Cardiac fibroblast (primary cell): Measurements from ENCODE around the gene ZXDC.
A peak's percentile ranks its signal among the peaks of the same experiment; 100 is the strongest.

Experiments
- DNase-seq, 2 donors: peaks; one replicate each; pipeline versions ENCODE4 v3.0.0 to v3.0.0-alpha.2; 2010; ENCODE audit warnings: low read depth in 2 of 2
- H3K4me3 ChIP-seq, 2 donors: replicated peaks in 1 of 2; 1 replicate in 1 of 2; 2 replicates in 1 of 2; pipeline ENCODE4 v1.5.1; 2011; ENCODE audit warnings: low read depth in 2 of 2, low read length in 2 of 2, mild to moderate bottlenecking in 2 of 2, moderate library complexity in 1 of 2
- TF ChIP-seq, protein P1 (sequence below): IDR thresholded peaks from one replicate; pipeline ENCODE4 v1.5.1; 2011; ENCODE audit warnings: low read depth, mild to moderate bottlenecking, low read length, inconsistent platforms

ZXDC gene

DNA sequence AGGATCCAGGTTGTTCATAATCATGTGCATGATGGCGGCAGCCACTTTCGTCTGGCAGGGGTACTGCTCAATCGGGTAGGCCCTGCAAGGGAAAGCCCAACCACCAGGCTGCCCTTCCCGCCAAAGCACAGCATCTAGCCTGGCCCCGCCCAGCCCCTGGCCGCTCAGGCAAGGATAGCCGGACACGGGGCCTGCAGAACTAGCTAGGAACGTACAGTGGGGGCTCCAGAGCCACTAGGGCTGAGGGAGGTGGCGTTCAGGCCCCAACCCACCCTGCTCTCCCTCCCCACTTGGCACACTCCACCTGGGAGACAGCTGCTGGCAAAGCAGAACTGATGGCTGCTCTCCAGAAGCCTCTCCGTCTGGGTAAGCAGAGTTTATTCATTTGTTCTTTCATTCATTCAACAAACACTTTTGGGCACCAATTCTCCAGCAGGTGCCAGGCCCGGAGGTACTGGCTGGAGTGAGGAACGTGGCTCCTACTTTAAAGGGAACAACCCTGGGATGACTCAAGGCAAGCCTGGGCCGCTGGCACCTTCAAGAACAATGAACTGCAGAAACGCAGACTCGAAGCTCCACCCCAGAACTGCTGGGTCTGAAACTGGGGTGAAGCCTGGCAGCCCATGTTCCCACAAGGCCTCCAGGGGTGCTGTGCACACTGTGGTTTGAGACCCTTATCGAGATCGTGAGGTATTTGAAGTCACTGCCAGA lies 34.1 kb upstream of the ZXDC start:
- TF ChIP-seq, protein P1, sequence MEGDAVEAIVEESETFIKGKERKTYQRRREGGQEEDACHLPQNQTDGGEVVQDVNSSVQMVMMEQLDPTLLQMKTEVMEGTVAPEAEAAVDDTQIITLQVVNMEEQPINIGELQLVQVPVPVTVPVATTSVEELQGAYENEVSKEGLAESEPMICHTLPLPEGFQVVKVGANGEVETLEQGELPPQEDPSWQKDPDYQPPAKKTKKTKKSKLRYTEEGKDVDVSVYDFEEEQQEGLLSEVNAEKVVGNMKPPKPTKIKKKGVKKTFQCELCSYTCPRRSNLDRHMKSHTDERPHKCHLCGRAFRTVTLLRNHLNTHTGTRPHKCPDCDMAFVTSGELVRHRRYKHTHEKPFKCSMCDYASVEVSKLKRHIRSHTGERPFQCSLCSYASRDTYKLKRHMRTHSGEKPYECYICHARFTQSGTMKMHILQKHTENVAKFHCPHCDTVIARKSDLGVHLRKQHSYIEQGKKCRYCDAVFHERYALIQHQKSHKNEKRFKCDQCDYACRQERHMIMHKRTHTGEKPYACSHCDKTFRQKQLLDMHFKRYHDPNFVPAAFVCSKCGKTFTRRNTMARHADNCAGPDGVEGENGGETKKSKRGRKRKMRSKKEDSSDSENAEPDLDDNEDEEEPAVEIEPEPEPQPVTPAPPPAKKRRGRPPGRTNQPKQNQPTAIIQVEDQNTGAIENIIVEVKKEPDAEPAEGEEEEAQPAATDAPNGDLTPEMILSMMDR: no peak
- H3K4me3 ChIP-seq: no peak overlapping the region
- no peak for DNase-seq

DNA sequence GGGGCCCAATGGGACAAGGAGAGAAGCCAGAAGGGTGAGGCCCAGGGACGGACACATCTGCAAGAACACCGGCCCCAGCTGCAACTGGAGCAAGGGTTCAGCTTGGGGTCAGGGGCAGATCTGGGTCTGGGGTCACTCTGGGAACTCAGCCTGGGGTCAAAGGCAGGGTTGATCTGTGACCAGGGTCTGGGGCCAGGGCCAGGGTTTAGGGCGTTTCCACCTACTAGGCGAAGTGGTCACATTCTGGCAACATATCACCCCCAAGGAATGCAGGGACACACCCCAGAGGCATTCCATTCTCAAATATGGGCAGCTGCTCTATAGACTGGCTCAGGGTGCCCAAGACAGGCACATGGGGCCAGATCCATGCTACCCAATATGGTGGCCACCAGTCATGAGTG lies 32.9 kb upstream of the ZXDC start:
- TF ChIP-seq, protein P1: no peak
- peak in 1 of 2 donors; percentile 33 for DNase-seq
- H3K4me3 ChIP-seq: no peak overlapping the region

DNA sequence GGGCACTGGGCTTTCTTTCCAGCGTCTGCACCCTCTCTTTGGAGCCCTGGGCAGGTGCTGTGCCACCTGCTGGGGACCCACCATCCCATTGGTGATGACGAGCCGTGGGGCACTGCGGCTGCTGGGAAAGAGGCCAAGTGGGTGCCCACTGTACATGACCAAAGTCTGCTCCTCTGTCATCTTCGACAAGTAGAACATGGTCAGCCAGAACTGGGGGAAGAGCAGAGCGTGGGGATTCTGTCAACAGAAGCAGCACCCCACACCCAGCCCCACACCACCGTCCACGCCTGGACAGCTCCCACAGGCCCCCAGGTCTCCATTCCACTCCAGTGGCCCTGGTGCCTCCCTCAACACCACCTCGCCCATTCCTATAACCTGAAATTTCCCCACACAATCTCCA lies 32.2 kb upstream of the ZXDC start:
- H3K4me3 ChIP-seq: no peak overlapping the region
- TF ChIP-seq, protein P1: no peak
- no peak for DNase-seq

DNA sequence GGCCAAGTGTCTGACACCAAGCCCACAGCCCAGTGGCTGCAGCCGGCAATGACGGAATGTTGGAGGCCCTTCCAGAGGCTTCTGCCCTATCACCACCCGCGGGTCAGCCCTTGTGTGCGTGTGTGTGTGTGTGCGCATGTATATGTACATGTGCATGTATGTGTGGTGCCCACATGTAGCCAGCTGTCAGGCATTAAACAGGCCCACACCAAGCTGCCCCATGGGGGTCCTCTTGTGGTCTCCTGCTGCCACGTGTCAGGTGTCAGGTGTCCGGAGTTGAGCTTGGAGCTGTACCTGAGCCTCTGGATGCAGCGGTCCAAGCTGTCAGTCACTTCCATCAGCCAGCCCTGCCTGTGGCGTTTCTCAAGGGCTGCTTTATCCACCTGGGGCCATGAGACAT lies 28.0 kb upstream of the ZXDC start:
- H3K4me3 ChIP-seq: no peak overlapping the region
- DNase-seq: no peak
- TF ChIP-seq, protein P1: no peak

DNA sequence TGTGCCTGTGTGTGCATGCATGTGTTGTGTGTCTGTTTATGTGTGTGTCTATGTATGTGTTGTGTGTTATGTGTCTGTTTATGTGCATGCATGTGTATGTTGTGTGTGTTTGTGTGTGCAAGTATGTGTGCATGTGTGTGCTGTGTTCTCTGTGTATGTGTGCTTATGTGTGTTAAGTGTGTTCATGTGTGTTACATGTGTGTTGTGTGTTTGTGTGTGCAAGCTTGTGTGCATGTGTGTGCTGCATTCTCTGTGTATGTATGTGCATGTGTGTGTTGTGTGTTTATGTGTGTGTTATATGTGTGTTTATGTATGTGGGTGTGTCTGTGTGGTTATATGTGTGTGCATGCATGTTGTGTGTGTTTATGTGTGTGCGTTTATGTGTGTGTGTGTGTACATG lies 27.0 kb upstream of the ZXDC start:
- TF ChIP-seq, protein P1: no peak
- DNase-seq: no peak
- no peak overlapping the region for H3K4me3 ChIP-seq

DNA sequence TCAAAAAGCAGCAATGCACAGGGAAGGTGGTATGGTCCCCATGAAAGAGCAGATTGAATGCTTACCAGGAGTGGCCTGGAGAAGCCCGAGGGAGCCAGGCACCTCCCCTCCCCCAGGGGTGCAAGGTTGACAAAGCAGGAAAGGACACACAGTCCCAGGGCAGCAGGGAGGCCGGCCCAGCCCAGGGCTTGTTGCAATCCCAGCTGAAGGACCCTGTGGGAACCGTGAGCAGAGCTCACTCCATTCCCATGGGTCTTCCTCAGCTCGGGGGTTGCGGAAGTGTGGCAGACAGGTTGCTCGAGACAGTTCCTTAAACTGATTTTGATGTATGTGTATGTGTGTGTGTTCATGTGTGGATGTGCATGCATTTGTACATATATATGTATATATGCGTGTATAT lies 26.0 kb upstream of the ZXDC start:
- H3K4me3 ChIP-seq: no peak overlapping the region
- TF ChIP-seq, protein P1: no peak
- no peak for DNase-seq

DNA sequence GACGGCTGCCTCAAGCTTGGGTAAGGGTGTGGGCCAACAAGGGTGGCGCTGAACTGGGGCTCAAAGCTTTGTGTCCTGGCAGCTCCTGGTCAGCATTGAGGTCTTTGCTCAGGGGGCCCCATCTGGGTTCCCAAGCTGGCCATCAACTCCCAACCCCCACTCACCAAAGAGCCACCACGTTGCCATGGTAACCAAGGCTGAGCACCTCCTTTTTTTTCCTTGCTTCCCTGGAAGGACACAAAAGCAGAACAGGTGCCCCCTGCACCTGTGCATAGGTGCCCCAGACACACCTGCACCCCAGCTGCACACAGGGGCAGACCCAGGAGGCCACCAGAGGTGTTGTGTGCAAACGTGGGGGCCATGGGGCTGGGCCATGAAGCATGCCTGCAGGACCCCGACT lies 25.4 kb upstream of the ZXDC start:
- TF ChIP-seq, protein P1: no peak
- DNase-seq: no peak
- no peak overlapping the region for H3K4me3 ChIP-seq
